DMS 273 treated with DMSO at 0.1 percent for 48 hours (cell line): Measurements from ENCODE around the gene ZMYM2.
"Not testable (repeated sequence)": the region's sequence is repeated elsewhere in the genome, so short reads cannot be mapped to it uniquely, and the experiment has no call there.

Experiments
- DNase-seq: peaks from one replicate; lab custom pipeline; 2025; lab: John Stamatoyannopoulos, UW

The ZMYM2 gene

DNA sequence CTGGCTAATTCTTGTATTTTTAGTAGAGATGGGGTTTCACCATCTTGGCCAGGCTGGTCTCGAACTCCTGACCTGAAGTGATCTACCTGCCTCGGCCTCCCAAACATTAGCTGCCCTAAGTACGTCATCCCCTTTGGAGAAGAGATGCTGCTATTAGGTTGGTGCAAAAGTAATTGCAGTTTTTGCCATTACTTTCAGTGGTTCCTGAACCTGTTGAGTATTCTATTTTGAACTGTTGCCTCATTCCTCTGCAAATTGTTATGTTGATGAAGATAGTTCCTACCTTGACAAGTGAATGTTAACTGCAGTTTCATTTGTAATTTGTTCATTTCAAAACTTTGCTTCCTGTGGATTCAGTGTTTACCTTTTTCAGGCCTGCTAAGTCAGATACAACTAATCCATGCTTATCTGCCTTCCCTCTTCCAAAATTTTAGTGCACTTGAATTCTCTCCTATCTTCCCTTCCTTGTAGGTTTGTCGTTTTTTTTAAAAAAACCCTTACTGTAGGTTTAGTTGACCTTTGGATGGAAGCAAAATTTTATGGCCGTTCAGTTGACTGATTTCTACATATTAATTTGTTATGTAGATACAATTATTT lies 24.0 kb downstream of the ZMYM2 start:
- no peak for DNase-seq

DNA sequence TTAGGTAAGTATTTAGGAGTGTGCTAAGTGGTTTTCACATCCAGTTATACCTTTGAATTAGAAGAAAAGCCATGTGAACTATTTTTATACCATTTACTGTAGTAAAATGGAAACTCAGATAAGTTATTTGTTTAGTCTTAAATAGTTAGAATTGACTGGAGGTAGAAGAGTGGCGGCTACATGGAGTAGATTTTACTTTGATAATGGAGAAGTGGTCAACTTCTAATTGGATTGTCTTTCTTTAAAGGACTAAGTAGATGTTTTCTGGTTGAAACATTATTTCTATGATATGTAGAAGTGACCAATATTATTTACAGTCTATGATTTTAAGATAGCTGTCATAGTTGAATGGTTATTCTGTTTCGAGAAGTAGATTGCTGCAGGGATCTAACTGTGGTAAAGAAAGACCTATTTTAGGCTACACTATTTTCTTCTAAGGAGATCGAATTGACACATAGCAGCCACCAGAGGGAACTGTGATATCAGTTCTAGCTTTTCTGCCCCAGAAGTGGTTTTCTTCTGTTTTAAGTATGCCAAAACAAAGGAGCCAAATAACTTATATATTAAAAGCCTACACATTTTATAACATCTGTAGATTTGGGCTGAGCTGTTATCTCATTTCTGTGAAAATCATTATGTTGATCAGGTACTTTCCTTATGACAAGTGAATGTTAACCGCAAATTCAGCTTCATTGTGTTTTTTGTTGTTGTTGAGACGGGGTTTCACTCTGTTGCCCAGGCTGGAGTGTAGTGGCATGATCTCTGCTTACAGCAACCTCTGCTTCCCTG lies 26.1 kb downstream of the ZMYM2 start:
- no peak for DNase-seq

DNA sequence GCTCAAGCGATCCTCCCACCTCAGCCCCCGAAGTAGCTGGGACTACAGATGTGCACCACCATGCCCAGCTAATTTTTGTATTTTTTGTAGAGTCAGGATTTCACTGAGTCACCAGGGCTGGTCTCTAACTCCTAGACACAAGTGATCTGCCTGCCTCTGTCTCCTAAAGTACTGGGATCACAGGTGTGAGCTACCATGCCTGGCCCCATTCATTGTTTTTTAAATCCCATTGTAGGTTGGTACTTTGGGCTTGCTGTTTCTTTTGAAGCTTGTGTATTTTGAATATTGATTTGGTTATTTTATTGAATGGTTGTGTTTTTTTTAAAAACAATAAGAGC lies 26.7 kb downstream of the ZMYM2 start:
- no peak for DNase-seq

GRCh38 chr13:19991531-19991930 lies 33.0 kb downstream of the ZMYM2 start:
- no peak for DNase-seq

GRCh38 chr13:19993024-19993423 lies 34.5 kb downstream of the ZMYM2 start:
- DNase-seq: no peak

- DNase-seq: no peak
These were observed 40.4 kb downstream of the ZMYM2 start for GRCh38 chr13:19998960-19999359.

DNA sequence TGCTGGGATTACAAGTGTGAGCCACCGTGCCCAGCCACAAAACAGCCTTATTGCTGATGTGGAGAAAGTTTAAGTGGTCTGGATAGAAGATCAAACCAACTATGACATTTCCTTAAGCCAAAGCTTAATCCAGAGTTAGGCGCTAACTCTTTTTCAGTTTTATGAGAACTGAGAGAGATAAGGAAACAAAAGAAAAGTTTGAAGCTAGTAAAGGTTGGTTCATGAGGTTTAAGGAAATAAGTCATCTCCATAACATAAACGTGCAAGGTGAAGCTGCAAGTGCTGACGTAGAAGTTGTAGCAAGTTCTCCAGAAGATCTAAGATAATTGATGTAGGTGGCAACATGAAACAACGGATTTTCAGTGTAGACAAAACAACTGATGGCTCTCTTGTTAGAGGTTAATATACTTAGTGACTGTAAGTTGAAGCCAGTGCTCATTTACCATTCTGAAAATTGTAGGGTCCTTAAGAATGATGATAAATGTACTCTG lies 41.6 kb downstream of the ZMYM2 start:
- DNase-seq: no peak

DNA sequence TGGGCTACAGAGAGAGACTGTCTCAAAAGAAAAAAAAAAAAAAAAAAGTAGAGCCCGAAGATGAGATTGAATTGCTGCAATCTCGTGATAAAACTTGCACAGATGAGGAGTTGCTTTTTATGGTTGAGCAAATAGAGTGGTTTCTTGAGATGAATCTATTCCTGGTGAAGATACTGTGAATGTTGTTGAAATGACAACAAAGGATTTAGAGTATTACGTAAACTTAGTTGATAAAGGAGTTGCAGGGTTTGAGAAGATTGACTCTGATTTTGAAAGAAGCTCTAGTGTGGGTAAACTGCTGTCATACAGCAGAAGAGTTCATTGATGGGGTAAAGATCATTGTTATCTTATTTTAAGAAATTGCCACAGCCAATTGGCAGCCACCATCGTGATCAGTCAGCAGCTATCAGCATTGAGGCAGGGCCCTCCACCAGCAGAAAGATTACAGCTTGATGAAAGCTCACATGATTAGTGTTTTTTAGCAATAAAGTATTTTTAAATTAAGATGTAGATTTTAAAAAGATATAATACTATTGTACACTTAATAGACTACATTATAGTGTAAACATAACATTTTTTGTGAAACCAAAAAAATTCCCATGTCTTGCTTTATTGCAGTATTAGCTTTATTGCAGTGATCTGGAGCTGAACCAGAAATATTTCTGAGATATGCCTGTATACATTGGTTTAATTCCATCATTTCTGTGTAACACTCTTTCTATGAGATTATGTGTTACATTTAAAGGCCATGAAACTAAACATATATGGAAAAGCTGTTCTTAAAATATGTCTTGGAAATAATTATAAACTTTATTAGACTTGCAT lies 43.1 kb downstream of the ZMYM2 start:
- DNase-seq: no peak

- DNase-seq: no peak
These were observed 44.3 kb downstream of the ZMYM2 start for GRCh38 chr13:20002787-20003186.

DNA sequence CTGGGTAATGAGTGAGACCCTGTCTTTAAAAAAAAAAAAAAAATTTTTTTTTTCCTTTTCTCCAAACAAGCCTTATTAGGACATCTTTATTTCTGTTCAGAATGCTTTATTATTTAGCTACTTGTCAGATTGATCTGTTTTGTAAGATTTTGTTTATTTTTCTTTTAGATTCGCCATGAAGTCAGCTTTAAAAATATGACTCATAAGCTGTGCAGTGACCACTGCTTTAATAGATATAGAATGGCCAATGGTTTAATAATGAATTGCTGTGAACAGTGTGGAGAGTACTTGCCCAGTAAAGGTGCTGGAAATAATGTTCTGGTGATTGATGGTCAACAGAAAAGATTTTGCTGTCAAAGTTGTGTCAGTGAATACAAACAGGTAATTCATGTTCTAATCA lies 47.7 kb downstream of the ZMYM2 start:
- DNase-seq: no peak

DNA sequence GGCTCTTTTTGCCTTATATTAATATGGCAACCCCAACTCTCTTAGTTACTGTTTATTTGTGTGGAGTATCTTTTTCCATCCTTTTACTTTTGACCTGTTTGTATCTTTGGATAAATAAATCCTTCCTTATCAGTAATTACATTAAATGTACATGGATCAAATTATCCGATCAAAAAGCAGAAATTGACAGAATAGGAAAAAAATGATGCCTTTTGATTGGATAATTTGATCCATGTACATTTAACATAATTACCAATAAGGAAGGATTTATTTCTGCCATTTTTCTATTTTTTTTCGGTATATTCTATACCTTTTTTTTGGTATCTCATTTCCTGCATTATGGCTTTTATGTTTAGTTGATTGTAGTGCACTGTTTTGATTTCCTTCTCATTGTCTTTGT lies 57.2 kb downstream of the ZMYM2 start:
- DNase-seq: no peak

GRCh38 chr13:20016649-20017364 lies 58.3 kb downstream of the ZMYM2 start:
- DNase-seq: no peak

GRCh38 chr13:20017365-20017711 lies 58.8 kb downstream of the ZMYM2 start:
- DNase-seq: no peak

GRCh38 chr13:20019043-20019442 lies 60.5 kb downstream of the ZMYM2 start:
- DNase-seq: no peak

GRCh38 chr13:20024702-20025101 lies 66.2 kb downstream of the ZMYM2 start:
- no peak for DNase-seq

- no peak for DNase-seq
These were observed 70.4 kb downstream of the ZMYM2 start for GRCh38 chr13:20028953-20029352.

GRCh38 chr13:20033486-20033885 lies 75.0 kb downstream of the ZMYM2 start:
- no peak for DNase-seq

DNA sequence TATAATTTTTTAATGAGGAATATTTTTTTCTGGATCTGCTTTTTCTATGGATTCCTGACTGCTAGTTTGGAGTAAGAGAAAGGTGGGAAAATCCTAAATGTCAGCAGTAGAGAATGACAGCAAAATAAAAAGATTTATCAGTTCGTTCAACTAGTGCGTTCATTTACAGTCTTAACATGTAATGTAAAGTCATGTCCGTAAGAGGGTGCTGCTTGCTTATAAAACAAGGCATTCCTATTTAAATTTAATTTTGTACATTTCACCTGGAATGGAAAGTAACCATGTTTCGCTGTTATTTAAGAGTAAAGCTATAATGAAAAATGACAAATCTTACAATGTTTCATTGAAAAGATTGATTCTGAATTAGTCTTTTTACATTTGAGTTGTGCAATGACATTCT lies 76.6 kb downstream of the ZMYM2 start:
- no peak for DNase-seq

GRCh38 chr13:20037908-20038307 lies 79.4 kb downstream of the ZMYM2 start:
- DNase-seq: no peak

GRCh38 chr13:20042603-20043002 lies 84.1 kb downstream of the ZMYM2 start:
- DNase-seq: not testable (repeated sequence)

GRCh38 chr13:20043207-20043925 lies 84.8 kb downstream of the ZMYM2 start:
- no peak for DNase-seq

DNA sequence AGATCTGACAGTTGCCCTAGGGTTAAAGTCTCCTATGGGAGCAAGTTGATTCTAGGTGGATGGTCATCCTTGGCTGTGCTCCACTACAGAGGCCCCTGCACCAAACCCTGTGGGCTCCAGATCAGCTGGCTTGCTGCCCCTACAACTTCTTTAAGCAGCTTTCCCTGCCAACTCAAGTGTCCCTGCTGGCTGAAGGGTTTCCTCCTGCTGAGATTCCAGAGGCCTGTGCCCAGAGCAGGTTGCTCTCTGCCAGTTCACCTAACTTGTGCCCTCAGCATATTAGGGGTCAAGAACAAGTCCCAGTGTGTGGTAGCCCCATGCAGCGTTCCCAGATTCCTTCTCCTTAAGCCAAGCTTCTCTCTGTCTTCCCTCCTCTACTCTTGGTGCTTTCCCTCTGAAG lies 85.6 kb downstream of the ZMYM2 start:
- no peak for DNase-seq
